ENCODE results near the gene MAT2A.

The MAT2A gene

GRCh38 chr2:85538507-85539360, at the start of gene MAT2A:
TSS of gene MAT2A (plus strand) at chr2:85539168. CDS start at chr2:85539288, 120 bp downstream.
- peak; percentile 91 for DNase-seq

DNA sequence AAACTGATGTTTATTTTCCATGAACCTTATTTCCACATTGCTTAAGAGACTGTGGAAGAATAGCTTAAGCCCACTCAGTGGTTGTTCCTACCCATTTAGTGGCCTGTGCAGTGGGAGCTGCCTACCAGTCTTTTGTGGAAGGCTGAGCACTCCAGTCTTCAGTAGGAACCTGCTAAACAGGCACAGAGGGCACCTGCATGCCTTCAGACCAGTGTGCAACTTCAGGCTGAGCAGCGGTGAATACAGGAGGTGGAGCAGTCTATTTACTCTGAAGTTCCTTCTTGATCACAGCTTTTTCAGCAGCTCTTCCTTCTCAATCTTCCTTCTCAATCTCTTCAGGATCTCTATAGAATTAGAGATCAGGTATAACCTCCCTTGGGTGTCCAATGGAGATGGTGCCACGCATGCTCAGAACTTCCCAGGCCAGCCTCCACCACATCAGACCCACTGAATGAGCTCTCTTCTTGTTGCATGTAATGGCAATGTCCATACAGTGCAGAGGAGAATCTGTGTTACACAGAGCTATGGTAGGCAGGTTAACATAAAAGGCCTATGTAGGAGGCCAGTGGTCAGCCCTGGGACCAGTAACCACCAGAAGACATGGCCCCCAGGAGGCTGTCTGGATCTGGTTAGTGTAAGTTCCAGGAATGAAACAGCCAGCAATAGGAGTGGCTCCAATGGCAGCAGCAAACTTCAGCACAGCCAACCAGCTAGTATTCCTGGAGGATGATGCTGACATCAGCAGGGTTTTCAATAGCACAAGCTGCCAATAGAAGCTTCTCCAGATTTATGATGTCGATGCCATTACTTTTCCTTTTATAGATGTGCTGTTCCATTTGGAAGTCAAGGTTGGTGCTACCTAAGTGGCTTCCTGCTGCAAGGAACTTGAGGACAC, 47.9 kb upstream of the MAT2A start:
- DNase-seq, result no peak

DNA sequence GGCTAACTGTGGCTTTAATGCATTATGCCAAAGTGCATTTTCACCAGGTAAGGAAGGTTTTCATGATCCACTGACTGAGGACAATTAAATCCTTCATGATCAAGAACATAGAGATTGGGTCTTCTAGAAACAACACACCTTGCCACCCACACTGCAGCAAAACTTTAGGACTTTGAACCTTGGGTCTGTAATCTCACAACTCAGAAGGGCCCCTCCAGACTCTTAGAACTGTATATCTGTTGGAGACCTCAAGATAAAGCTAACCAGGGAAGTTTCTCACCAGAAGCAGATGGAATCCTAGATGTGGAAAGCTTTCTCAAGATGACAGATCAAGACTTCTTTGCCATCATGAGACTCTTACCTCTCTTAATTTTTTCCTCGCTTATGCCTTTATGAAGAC, 42.5 kb upstream of the MAT2A start:
- DNase-seq, result no peak

DNA sequence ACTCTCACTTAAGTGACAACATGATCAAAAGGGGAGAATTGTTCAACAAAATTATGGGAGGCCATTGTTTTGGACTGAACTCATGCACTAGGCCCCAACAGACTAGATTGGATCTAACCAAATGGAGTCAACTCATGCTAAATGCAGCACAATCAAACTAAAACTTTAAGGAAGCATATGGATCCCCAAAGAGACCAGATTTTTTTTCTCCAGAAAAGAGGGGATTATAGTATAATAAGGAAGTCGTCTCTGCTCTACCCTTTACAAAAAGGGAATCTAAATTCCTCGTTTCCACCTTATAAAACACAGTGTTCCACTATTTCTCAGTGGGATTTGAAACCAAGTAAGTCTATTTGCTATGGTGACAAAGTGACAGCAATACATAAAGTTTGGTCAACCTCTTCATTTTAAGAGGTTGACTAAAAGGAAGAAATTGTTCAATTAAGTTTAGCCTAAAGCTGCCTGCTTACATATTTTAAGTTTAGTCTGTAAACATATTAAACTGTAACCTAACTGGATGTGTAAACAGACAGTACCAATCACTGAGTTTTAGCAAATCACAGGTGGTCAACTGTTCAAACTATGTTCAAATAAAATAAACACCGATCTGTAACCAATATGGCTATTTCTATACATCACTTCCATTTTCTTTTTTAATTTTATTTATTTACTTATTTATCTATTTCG, 40.9 kb upstream of the MAT2A start:
- DNase-seq, result no peak

GRCh38 chr2:85501248-85501647, 37.7 kb upstream of the MAT2A start:
- no peak for DNase-seq

DNA sequence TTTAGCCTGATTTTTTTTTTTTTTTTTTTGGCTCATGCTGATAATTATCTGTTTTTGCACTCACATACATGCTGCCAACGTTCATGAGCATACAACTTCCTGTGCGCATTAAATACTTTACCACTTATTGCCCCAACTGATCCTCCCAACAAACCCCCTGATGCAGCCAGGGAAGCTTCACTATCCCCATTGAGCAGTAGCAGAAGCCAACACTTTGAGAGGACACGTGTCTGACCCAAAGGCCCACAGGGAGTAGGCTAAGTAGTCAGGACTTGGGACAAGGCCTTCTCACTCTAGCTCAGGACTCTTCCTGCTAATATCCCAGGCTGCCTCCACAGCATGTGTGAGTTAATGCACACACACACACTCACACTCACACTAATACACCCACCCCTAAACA, 36.2 kb upstream of the MAT2A start:
- no peak for DNase-seq

DNA sequence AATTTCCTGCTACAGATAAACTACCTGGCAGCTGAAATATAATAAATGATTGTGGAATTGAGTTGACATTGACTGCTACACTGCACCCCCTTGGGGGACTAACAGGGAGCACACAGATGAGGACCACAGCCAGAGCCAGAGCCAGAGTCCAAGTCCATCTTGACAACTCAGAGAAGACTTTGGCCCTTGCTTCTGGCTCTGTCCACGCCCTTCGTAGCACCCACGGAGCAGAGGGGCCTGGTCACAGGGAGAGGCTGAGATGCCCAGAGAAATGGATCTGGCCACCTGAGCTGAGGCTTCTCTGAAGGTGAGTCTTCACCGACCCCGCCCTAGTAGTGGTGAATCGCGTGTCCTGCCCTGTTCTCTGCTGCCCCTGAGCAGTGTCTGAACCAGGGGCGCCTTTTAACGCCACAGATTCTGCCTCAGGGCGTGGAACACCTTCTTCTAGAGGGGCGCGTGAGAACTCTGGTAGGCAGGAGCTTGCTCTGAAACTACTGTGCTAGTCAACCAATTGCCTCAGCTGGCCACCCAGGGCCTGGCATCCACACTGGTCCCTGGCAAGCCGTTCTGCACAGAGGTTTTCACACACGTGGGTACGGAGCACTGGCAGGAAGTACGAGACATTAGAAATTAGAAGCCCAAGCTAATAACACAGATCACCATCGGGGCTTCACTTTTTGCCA, 35.7 kb upstream of the MAT2A start:
- no peak for DNase-seq

GRCh38 chr2:85503851-85504777, 34.9 kb upstream of the MAT2A start:
- peak; percentile 77 for DNase-seq

DNA sequence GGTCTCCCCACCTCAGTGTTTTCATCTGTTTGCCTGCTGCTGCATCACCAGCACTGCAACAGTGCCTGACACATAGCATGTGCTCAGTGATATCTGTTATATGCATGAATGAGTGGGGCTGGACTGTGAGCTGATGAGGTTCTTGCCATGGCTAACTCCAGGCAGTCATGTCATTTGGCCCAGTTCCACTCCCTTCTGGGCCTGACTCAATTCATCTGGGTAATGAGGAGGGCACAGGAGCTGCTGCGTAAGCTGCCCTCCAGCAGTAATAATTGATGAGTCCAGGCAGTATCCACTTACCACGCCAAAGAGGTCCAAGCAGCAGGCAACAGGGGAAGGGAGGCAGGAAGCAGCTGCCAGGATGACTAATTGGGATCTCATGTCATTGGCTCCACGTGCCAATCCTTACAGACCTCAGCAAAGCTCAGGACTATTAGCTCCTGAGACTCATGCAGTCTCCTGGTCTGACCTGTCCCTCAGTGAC, 34.1 kb upstream of the MAT2A start:
- DNase-seq, result peak; percentile 98

GRCh38 chr2:85505551-85506238, 33.3 kb upstream of the MAT2A start:
- no peak for DNase-seq

DNA sequence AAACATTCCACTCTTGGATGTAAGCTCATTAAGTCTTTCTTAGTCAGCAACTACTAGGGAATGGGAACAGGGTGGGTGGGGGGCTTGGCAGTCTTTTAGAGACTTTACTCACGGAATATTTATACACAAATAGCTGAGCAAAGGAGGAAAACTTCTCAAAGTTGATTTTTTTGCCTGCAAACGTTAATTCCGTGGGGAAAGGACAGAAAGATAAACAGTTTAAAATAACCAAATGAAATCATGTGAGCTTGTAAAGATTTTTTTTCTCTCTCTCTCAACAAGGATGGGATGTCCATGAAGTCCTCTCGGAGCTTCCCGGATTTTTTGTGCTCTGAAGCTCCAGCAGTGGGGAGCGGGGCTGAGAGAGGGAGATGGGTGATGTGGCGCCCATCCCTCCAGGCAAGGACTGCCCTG, 32.2 kb upstream of the MAT2A start:
- DNase-seq, result no peak

DNA sequence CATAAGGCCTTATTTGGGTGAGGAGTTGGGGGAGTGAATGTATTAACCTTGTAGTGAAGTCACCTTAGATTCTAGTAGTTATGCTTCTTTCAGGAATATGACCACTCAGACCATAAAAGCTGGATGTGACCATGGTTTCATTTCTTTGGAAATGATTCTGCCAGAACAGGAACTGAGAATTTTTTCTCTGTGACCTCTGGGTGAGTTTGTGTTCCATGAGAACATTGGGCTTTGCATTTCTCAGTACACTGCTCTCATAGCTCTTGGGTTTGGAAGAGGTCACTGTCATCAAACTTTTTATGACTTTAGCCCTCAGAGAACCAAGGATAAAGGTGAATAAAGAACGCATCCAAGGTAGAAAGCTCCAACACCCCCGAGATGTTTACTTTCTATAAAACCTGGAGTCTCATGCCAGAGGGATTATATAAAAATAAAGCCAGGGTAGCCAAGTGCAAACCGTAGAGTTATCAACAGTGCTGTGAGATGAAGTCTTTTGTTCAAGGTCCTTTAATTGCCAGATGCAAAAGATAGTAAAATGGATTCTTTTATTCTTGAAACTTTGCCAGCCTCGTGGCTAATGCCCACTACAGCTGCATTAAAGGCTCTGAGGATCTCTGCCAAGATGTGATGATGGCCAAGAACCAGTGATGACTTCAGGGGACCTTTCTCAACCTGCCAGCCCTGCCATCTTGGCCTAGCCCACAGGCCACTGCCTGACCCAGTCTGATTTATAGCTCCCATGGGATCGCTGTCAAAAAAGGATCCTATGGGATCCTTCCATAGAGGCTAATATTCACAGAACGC, 27.8 kb upstream of the MAT2A start:
- no peak for DNase-seq

DNA sequence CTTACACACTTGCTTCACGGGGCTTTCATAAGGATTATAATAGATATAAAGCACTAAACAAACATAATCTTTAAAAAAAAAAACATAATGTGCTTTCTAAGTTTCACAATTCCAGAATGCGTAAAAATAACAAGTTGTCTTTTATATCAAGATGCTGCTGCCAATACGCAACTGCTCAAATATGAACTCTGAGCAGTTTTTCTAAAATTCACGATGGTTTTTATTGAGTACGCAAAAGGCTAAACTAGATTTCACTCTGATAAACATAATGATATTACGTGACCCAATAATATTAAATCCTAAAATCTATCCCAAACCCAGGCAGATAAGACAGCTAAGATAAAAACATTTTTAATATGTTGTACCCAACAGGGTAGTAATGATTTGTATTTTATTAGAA, 24.6 kb upstream of the MAT2A start:
- DNase-seq, result no peak

DNA sequence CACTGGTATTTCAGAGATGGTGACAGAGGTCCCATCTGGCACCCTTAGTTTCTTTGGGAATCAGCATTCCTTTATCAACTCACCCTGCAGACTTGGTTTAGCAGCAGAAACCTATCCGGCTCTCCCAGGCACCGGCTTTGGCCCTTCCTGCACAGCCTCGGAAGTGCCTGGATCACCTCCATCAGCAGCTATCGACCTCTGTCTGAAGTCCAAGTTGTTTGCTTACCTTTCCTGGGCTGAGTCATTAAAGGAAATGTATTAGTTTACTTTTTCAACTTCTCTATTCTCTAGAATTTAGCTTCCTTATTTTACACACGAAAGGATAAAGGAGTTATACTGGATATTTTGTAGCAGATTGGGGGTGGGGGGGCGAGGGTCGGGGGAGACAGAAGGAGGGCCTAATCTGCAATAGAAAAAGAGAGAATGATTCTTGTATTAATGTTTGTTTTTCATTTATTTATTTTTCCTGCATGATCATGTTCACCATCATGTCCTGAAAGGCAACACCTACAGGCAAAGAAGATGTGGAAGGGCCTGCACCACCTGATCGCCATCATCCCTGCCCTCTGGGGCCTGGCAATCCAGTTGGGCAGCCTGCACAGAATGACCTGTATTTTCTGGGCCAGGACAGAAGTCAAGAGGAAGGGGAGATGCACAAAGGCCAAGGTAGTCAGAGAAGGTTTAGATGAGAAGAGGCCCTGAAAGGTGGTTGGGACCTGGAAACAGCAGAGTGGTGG, 22.1 kb upstream of the MAT2A start:
- no peak for DNase-seq

- no peak for DNase-seq
Measured at GRCh38 chr2:85522090-85522647, 16.8 kb upstream of the MAT2A start.

GRCh38 chr2:85523062-85523902, 15.7 kb upstream of the MAT2A start:
- no peak for DNase-seq

GRCh38 chr2:85523903-85524335, 15.0 kb upstream of the MAT2A start:
- no peak for DNase-seq

Data from EL (cell line).